ENCODE results near the gene AP1S1. TPM values are rescaled to one million over a fixed set of nuclear protein-coding genes. Genes with fewer than 3 reads are reported as not detected.

Gene AP1S1
- total RNA-seq, 1 experiment from 2014 or later = 52.3 TPM

DNA sequence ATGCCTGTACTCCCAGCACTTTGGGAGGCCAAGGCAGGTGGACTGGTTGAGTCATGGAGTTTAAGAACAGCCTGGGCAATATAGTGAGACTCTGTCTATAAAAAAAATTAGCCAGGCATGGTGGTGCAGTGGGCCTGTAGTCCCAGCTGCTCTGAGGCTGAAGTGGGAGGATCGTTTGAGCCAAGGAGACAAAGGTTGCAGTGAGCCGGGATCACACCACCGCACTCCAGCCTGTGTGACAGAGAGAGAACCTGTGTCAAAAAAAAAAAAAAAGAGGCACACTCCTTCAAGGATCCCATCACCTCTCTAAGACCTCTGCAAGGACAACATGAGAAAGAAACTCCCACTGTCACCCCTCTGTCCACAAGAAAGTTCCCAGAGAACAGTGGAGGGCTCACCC, 21.4 kb downstream of the AP1S1 start:
- no peak for TF ChIP-seq CTCF (IDR thresholded peaks at IDR 0.05; ENCODE audit: insufficient read depth in 1 of 2, low read depth in 1 of 2, low read length in 1 of 2, severe bottlenecking in 1 of 2, unreplicated experiment in 1 of 2)
- Mint-ChIP-seq H3K36me3 (ENCODE audit: insufficient read depth, unreplicated experiment) (no peaks in the 10 kb centered on the region), H3K4me3 (ENCODE audit: unreplicated experiment) (no peak overlapping the region), H3K27ac (ENCODE audit: unreplicated experiment) (no peak overlapping the region), H3K9me3 (ENCODE audit: unreplicated experiment) (no peaks in the 10 kb centered on the region), H3K4me1 (ENCODE audit: low read depth, unreplicated experiment) (peaks cover 20% of the 10 kb centered on the region), H3K27me3 (ENCODE audit: insufficient read depth, unreplicated experiment) (peaks cover 39% of the 10 kb centered on the region)
- peaks cover 16% of the 10 kb centered on the region for H3K4me1 ChIP-seq
- intact Hi-C loops (cut with micrococcal nuclease; ENCODE audit: unreplicated experiment) = no loop called here
- POLR2A ChIA-PET = no interaction called here
- no peak overlapping the region for H3K4me3 ChIP-seq (ENCODE audit: low read depth, low read length)
- no TSS peak for BruUV-seq (replicated peaks)
- CTCF ChIA-PET = interaction anchor here (0.7 kb wide), 2 partner anchors 15 to 1775 kb away, joined by 3 read pairs; no protein-coding TSS in a partner anchor
- H3K9me3 ChIP-seq = no peaks in the 10 kb centered on the region
- no peak for DNase-seq
- H3K36me3 ChIP-seq (ENCODE audit: control insufficient read depth, insufficient read depth, low read length) = no peaks in the 10 kb centered on the region
- peaks cover 7% of the 10 kb centered on the region for H3K27me3 ChIP-seq (replicated peaks; ENCODE audit: control insufficient read depth, insufficient read depth, low read length)

DNA sequence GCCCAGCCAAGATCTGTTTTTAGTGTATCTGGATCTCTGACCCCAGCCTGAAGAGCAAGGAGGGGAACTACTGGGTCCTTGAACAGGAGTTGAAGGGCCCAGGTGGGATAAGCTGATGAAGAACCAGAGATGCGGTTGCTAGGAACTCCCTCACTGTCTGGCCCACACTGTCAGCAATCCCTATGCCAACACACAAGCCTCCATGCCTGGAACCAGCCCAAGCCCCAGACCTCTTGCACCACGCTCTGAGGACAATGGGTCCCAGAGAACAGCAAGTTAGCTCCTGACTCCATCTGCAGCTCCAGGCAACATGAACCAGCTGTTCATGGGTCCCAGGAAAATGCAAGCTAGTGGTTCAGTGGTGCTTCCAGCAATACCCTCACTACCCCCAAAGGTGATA, 23.4 kb downstream of the AP1S1 start:
- BruUV-seq (replicated peaks) = no TSS peak
- Mint-ChIP-seq H3K27ac (ENCODE audit: unreplicated experiment) (no peak overlapping the region), H3K27me3 (ENCODE audit: insufficient read depth, unreplicated experiment) (peaks cover 30% of the 10 kb centered on the region)

GRCh38 chr7:101179117-101179516, 24.8 kb downstream of the AP1S1 start:
- Histone ChIP-seq H3K27me3 (replicated peaks; ENCODE audit: control insufficient read depth, insufficient read depth, low read length) (no peaks in the 10 kb centered on the region; the same call in 1 of the 2 replicates), H3K36me3 (ENCODE audit: control insufficient read depth, insufficient read depth, low read length) (no peaks in the 10 kb centered on the region), H3K9me3 (no peaks in the 10 kb centered on the region), H3K4me3 (ENCODE audit: low read depth, low read length) (peak overlapping the region; percentile 37), H3K4me1 (peaks cover 4% of the 10 kb centered on the region; the same call in 1 of the 2 replicates)
- TF ChIP-seq CTCF (IDR thresholded peaks at IDR 0.05; ENCODE audit: insufficient read depth in 1 of 2, low read depth in 1 of 2, low read length in 1 of 2, severe bottlenecking in 1 of 2, unreplicated experiment in 1 of 2) = no peak
- H3K36me3 Mint-ChIP-seq (ENCODE audit: insufficient read depth, unreplicated experiment) = peaks cover 9% of the 10 kb centered on the region
- no peak for DNase-seq
- BruUV-seq (replicated peaks) = no TSS peak
- ChIA-PET POLR2A (interaction anchor here (0.6 kb wide), 1 partner anchor 45 kb away, joined by 11 read pairs; no protein-coding TSS in a partner anchor), CTCF (interaction anchor here (0.7 kb wide), 1 partner anchor 1025 kb away, joined by 3 read pairs; no protein-coding TSS in a partner anchor)
- intact Hi-C loops (cut with micrococcal nuclease; ENCODE audit: unreplicated experiment) = no loop called here
- H3K9me3 Mint-ChIP-seq (ENCODE audit: unreplicated experiment) = no peaks in the 10 kb centered on the region
- H3K4me3 Mint-ChIP-seq (ENCODE audit: unreplicated experiment) = peak overlapping the region; percentile 84
- no peak overlapping the region for H3K27ac Mint-ChIP-seq (ENCODE audit: unreplicated experiment)
- H3K4me1 Mint-ChIP-seq (ENCODE audit: low read depth, unreplicated experiment) = peaks cover 16% of the 10 kb centered on the region
- peaks cover 23% of the 10 kb centered on the region for H3K27me3 Mint-ChIP-seq (ENCODE audit: insufficient read depth, unreplicated experiment)

More for the DNA sequence above, 23.4 kb downstream of the AP1S1 start:
- Histone ChIP-seq H3K36me3 (ENCODE audit: control insufficient read depth, insufficient read depth, low read length) (no peaks in the 10 kb centered on the region), H3K9me3 (no peaks in the 10 kb centered on the region), H3K4me1 (peaks cover 14% of the 10 kb centered on the region), H3K27me3 (replicated peaks; ENCODE audit: control insufficient read depth, insufficient read depth, low read length) (peaks cover 2% of the 10 kb centered on the region; the same call in 1 of the 2 replicates), H3K4me3 (ENCODE audit: low read depth, low read length) (no peak overlapping the region)
- POLR2A ChIA-PET = no interaction called here
- H3K9me3 Mint-ChIP-seq (ENCODE audit: unreplicated experiment) = no peaks in the 10 kb centered on the region
- TF ChIP-seq CTCF (IDR thresholded peaks at IDR 0.05; ENCODE audit: insufficient read depth in 1 of 2, low read depth in 1 of 2, low read length in 1 of 2, severe bottlenecking in 1 of 2, unreplicated experiment in 1 of 2) = no peak
- CTCF ChIA-PET = interaction anchor here (1.1 to 1.4 kb wide), 2 partner anchors 15 to 34 kb away, joined by 3 to 4 read pairs; no protein-coding TSS in a partner anchor
- intact Hi-C loops (cut with micrococcal nuclease; ENCODE audit: unreplicated experiment) = no loop called here
- peaks cover 6% of the 10 kb centered on the region for H3K36me3 Mint-ChIP-seq (ENCODE audit: insufficient read depth, unreplicated experiment)
- no peak for DNase-seq
- H3K4me1 Mint-ChIP-seq (ENCODE audit: low read depth, unreplicated experiment) = peaks cover 17% of the 10 kb centered on the region
- H3K4me3 Mint-ChIP-seq (ENCODE audit: unreplicated experiment) = no peak overlapping the region

Measured in Caco-2 (cell line).